HG03025 (cell line): Measurements from ENCODE around the gene CATSPERZ.

ENCODE experiments used
- ATAC-seq: cut with Tn5 transposase; IDR thresholded peaks from one replicate; pipeline ENCODE4 v1.9.1; 2021; ENCODE audit warnings: mild to moderate bottlenecking, moderate library complexity; ENCODE audit not compliant: unreplicated experiment, low FRiP score

CATSPERZ gene

DNA sequence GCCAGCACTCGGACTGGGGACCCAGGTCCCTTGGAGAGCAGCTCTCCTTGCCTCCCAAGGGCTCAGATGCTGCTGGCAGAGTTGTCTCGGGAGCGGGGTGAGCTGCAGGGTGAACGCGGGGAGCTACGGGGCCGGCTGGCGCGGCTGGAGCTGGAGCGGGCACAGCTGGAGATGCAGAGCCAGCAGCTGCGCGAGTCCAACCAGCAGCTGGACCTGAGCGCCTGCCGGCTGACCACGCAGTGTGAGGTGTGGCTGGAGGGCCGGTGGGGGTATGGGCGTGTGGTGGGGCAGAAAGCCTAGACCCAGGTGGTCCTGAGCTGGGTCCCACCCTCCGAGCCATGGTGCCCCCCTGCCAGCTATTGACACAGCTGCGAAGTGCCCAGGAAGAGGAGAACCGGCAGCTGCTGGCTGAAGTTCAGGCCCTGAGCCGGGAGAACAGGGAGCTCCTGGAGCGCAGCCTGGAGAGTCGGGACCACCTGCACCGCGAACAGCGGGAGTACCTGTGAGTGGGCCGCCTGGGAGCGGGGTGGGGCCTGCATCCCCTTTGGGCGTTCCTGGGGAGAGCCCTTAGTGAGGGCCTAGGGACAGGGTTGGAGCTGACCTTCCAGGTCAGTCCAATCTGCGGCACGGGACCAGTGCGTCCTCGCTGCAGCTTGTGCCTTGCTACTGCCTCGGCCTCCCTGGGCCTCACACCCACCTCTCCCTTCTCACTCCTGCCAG lies 53.0 kb downstream of the CATSPERZ start:
- ATAC-seq: no peak

DNA sequence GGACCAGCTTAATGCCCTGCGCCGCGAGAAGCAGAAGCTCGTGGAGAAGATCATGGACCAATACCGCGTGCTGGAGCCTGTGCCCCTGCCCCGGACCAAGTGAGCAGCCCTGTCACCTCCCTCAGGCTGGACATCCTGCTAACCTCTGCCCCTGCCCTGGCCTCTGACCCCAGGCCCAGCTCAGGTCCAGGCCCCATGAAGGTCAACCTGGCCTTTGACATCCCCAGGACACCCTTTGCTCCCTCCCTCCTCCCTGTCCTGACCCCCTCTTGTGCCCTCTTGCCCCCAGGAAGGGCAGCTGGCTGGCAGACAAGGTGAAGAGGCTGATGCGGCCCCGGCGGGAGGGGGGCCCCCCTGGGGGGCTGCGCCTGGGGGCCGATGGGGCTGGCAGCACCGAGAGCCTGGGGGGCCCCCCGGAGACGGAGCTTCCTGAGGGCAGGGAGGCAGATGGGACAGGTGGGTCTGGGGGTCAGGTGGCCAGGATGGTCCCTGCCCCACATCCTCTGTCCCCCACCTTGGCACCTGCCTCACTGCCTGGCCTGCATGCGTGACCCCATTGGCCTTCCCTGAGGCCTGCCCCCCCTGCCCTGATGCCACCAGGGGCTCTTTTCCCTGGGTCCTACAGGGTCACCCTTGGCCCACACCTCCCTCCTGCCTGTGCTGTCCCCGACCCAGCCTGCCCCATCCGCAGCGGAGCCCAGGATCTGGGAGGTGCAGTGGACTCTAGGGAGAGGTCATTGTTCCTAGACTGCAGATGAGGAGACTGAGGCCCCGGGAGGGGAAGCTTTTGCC lies 53.8 kb downstream of the CATSPERZ start:
- ATAC-seq: no peak
